Keratinocyte (primary cell): ENCODE results near the gene CRPPA.

ENCODE experiments used
- CTCF ChIP-seq, 3 experiments: IDR thresholded peaks in 1 of 3; conservative IDR thresholded peaks in 1 of 3; optimal IDR thresholded peaks in 1 of 3; 2 replicates in 2 of 3; 3 replicates in 1 of 3; pipeline versions ENCODE3 to v1.5.1; 2011; ENCODE audit warnings: low read length in 3 of 3, mild to moderate bottlenecking in 3 of 3, moderate library complexity in 2 of 3, control low read depth in 1 of 3, inconsistent platforms in 1 of 3; ENCODE audit not compliant: insufficient read depth in 2 of 3; ENCODE audit errors: extremely low read depth in 1 of 3
- EZH2 ChIP-seq: IDR thresholded peaks from one replicate; pipeline ENCODE4 v1.6.1; 2012; ENCODE audit warnings: inconsistent platforms, mild to moderate bottlenecking, low read length, moderate library complexity

GRCh38 chr7:16404636-16405035, 16.7 kb downstream of the CRPPA start:
- TF ChIP-seq CTCF (optimal IDR thresholded peaks at IDR 0.05 in 1 of 3, IDR thresholded peaks at IDR 0.05 in 1 of 3, conservative IDR thresholded peaks at IDR 0.05 in 1 of 3; ENCODE audit: extremely low read depth in 1 of 3, insufficient read depth in 2 of 3, low read length in 3 of 3) (no peak), EZH2 (no peak)
